H9 (cell line): ENCODE measurements around the gene BRD9. TPM values are rescaled to one million over a fixed set of nuclear protein-coding genes. Genes with fewer than 3 reads are reported as not detected.

Experiments used
- DNase-seq: peaks from one replicate; pipeline ENCODE4 v3.0.0-alpha.2; 2017
- H2AFZ ChIP-seq: one replicate; pipeline ENCODE4 v1.6.1; 2013; ENCODE audit warnings: mild to moderate bottlenecking, low read length, control low read depth, moderate library complexity
- H2AK5ac ChIP-seq: 2 replicates; pipeline ENCODE4 v1.6.1; 2013; ENCODE audit warnings: low read length, control low read depth, mixed read lengths; ENCODE audit not compliant: insufficient read length
- H2BK120ac ChIP-seq: one replicate; pipeline ENCODE4 v1.6.1; 2013; ENCODE audit warnings: low read depth, mild to moderate bottlenecking, low read length, control low read depth, inconsistent platforms; ENCODE audit not compliant: poor library complexity, severe bottlenecking
- H2BK12ac ChIP-seq: 2 replicates; pipeline ENCODE4 v1.6.1; 2013; ENCODE audit warnings: low read length, control low read depth, mixed read lengths, low read depth; ENCODE audit not compliant: insufficient read length
- H2BK15ac ChIP-seq: 2 replicates; pipeline ENCODE4 v1.6.1; 2013; ENCODE audit warnings: low read depth, low read length, control low read depth
- H2BK20ac ChIP-seq: one replicate; pipeline ENCODE4 v1.6.1; 2013; ENCODE audit warnings: low read depth, mild to moderate bottlenecking, low read length, control low read depth, inconsistent platforms; ENCODE audit not compliant: poor library complexity, severe bottlenecking
- H2BK5ac ChIP-seq: 2 replicates; pipeline ENCODE4 v1.6.1; 2013; ENCODE audit warnings: low read length, control low read depth, mixed read lengths; ENCODE audit not compliant: insufficient read length
- H3K14ac ChIP-seq: 2 replicates; pipeline ENCODE4 v1.6.1; 2013; ENCODE audit warnings: low read length, control low read depth; ENCODE audit not compliant: insufficient read depth
- H3K18ac ChIP-seq: 2 replicates; pipeline ENCODE4 v1.6.1; 2013; ENCODE audit warnings: low read depth, mild to moderate bottlenecking, mixed read lengths, low read length, control low read depth; ENCODE audit not compliant: insufficient read length
- H3K23ac ChIP-seq: 2 replicates; pipeline ENCODE4 v1.6.1; 2013; ENCODE audit warnings: low read length, control low read depth, mixed read lengths, low read depth; ENCODE audit not compliant: insufficient read length
- H3K23me2 ChIP-seq: 2 replicates; pipeline ENCODE4 v1.6.1; 2013; ENCODE audit warnings: low read depth, mild to moderate bottlenecking, mixed read lengths, low read length, control low read depth; ENCODE audit not compliant: insufficient read length, poor library complexity, severe bottlenecking
- H3K27ac ChIP-seq: 2 replicates; pipeline ENCODE4 v1.5.1; 2013; ENCODE audit warnings: low read length, control low read depth, mixed read lengths, low read depth; ENCODE audit not compliant: insufficient read length
- H3K27me3 ChIP-seq: 2 replicates; pipeline ENCODE4 v1.6.1; 2013; ENCODE audit warnings: low read length, control low read depth, inconsistent platforms; ENCODE audit not compliant: insufficient read depth
- H3K4ac ChIP-seq: 2 replicates; pipeline ENCODE4 v1.6.1; 2013; ENCODE audit warnings: low read depth, mild to moderate bottlenecking, control low read depth, inconsistent platforms, low read length, moderate library complexity
- H3K4me1 ChIP-seq: 2 replicates; pipeline ENCODE4 v1.6.1; 2013; ENCODE audit warnings: low read length, control low read depth, inconsistent platforms; ENCODE audit not compliant: insufficient read depth
- H3K4me2 ChIP-seq: 2 replicates; pipeline ENCODE4 v1.6.1; 2013; ENCODE audit warnings: low read length, control low read depth, mixed read lengths; ENCODE audit not compliant: insufficient read length, insufficient read depth
- H3K56ac ChIP-seq: 2 replicates; pipeline ENCODE4 v1.6.1; 2013; ENCODE audit warnings: low read depth, mild to moderate bottlenecking, mixed read lengths, low read length, control low read depth; ENCODE audit not compliant: insufficient read length
- H3K79me1 ChIP-seq: 2 replicates; pipeline ENCODE4 v1.6.1; 2013; ENCODE audit warnings: low read depth, mild to moderate bottlenecking, moderate library complexity, low read length, control low read depth, inconsistent platforms; ENCODE audit not compliant: insufficient read depth, poor library complexity, severe bottlenecking
- H3K79me2 ChIP-seq: 2 replicates; pipeline ENCODE4 v1.6.1; 2013; ENCODE audit warnings: low read length, control low read depth, inconsistent platforms; ENCODE audit not compliant: insufficient read depth
- H3K9ac ChIP-seq: 2 replicates; pipeline ENCODE4 v1.6.1; 2013; ENCODE audit warnings: low read length, control low read depth, mixed read lengths; ENCODE audit not compliant: insufficient read length; ENCODE audit errors: extremely low read depth
- H3K9me3 ChIP-seq: one replicate; pipeline ENCODE4 v1.6.1; 2013; ENCODE audit warnings: low read depth, low read length, inconsistent platforms; ENCODE audit not compliant: control insufficient read depth
- H3T11ph ChIP-seq: one replicate; pipeline ENCODE4 v1.6.1; 2013; ENCODE audit warnings: mild to moderate bottlenecking, low read length, control low read depth, inconsistent platforms
- H4K20me1 ChIP-seq: one replicate; pipeline ENCODE4 v1.6.1; 2013; ENCODE audit not compliant: control insufficient read depth, insufficient read length, insufficient read depth
- H4K5ac ChIP-seq: 2 replicates; pipeline ENCODE4 v1.6.1; 2013; ENCODE audit warnings: low read depth, mild to moderate bottlenecking, mixed read lengths, low read length, control low read depth; ENCODE audit not compliant: insufficient read length
- H4K8ac ChIP-seq: replicated peaks from 2 replicates; pipeline ENCODE4 v1.6.1; 2013; ENCODE audit warnings: low read length, control low read depth, mixed read lengths, low read depth; ENCODE audit not compliant: insufficient read length
- H4K91ac ChIP-seq: 2 replicates; pipeline ENCODE4 v1.6.1; 2013; ENCODE audit warnings: low read depth, mild to moderate bottlenecking, moderate library complexity, mixed read lengths, low read length, control low read depth; ENCODE audit not compliant: insufficient read length
- H3K27ac Mint-ChIP-seq, 3 experiments: 2 replicates in 2 of 3; 3 replicates in 1 of 3; pipeline ENCODE4 v1.8.0; 2020 to 2021; ENCODE audit warnings: mixed read lengths in 3 of 3, mild to moderate bottlenecking in 1 of 3, moderate library complexity in 1 of 3
- H3K27me3 Mint-ChIP-seq: 2 replicates; pipeline ENCODE4 v1.8.0; 2021; ENCODE audit warnings: low read depth, mild to moderate bottlenecking, moderate library complexity, mixed read lengths
- H3K36me3 Mint-ChIP-seq, 3 experiments: 2 replicates in 2 of 3; 3 replicates in 1 of 3; pipeline ENCODE4 v1.8.0; 2020 to 2021; ENCODE audit warnings: low read depth in 3 of 3, mixed read lengths in 3 of 3; ENCODE audit not compliant: insufficient read depth in 1 of 3
- H3K4me1 Mint-ChIP-seq, 2 experiments: 2 replicates each; pipeline ENCODE4 v1.8.0; 2020; ENCODE audit warnings: mixed read lengths in 2 of 2
- H3K4me3 Mint-ChIP-seq, 2 experiments: 2 replicates in 1 of 2; 3 replicates in 1 of 2; pipeline ENCODE4 v1.8.0; 2020 to 2021; ENCODE audit warnings: mild to moderate bottlenecking in 2 of 2, mixed read lengths in 2 of 2, moderate library complexity in 1 of 2
- H3K9me3 Mint-ChIP-seq, 2 experiments: 2 replicates in 1 of 2; 3 replicates in 1 of 2; pipeline ENCODE4 v1.8.0; 2020; ENCODE audit warnings: mild to moderate bottlenecking in 2 of 2, mixed read lengths in 2 of 2, moderate library complexity in 1 of 2
- WGBS: extraction: QIAGEN DNeasy Blood & Tissue Kit; methylation state at CpG from one replicate; pipeline ENCODE4 v1.1.7; 2013; ENCODE audit warnings: missing lambda C conversion rate, low lambda C conversion rate, mixed read lengths; ENCODE audit not compliant: insufficient read length; ENCODE audit errors: extremely low coverage; 5-methylcytosine and 5-hydroxymethylcytosine counted together
- total RNA-seq: library from RNA; stranded (reverse); gene quantifications from 2 replicates; pipeline ENCODE4 v1.2.1, GENCODE V29; 2021
- TF ChIP-seq, protein P1 (sequence below): fragments of 200-600 bp; sonication (generic); conservative IDR thresholded peaks from 3 replicates; pipeline ENCODE4 v1.8.0; 2021; ENCODE audit warnings: antibody characterized with exemption, mild to moderate bottlenecking

BRD9 gene
- total RNA-seq, 1 experiment from 2014 or later, result 70.5 TPM

DNA sequence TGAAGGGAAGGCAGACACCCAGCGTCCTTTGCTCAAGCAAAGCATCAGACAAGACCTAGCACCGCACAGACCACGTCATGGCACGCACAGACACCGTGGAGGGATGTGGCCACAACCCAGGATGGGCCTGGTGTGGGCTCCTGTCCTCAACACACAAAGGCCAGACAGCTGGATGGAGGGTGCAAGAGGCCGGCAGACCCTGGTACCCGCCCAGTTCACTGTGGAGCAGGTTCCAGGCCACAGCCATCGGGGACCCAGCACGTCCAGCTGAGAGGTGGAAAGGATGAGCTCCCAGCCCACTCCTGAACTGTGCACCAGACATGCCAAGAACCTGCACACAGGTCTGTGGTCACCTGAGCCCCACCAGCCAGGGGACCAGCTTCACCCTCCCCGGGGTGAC lies 26.8 kb downstream of the BRD9 start:
- H3K14ac ChIP-seq, result no peak overlapping the region
- H3T11ph ChIP-seq, result no peak overlapping the region
- no peak overlapping the region for H3K56ac ChIP-seq
- no peak overlapping the region for H3K4me2 ChIP-seq
- no CpG with 5 or more reads among the region's 10 CpGs for WGBS
- no peak overlapping the region for H2BK20ac ChIP-seq
- no peak overlapping the region for H2AFZ ChIP-seq
- H2BK120ac ChIP-seq, result no peak overlapping the region
- H3K9me3 ChIP-seq, result no peaks in the 10 kb centered on the region
- DNase-seq, result no peak
- no peak overlapping the region for H2AK5ac ChIP-seq
- H2BK12ac ChIP-seq, result no peak overlapping the region
- no peak overlapping the region for H4K8ac ChIP-seq
- H3K79me2 ChIP-seq, result no peaks in the 10 kb centered on the region
- no peak overlapping the region for H3K27ac ChIP-seq
- peaks cover 0 to 6% of the 10 kb centered on the region in 2 experiments; a peak in 3 of 4 replicates for H3K4me1 Mint-ChIP-seq
- no peak overlapping the region for H2BK15ac ChIP-seq
- no peak overlapping the region for H3K4ac ChIP-seq
- no peaks in the 10 kb centered on the region for H3K27me3 ChIP-seq
- H3K9ac ChIP-seq, result no peak overlapping the region
- H3K18ac ChIP-seq, result no peak overlapping the region
- H3K23me2 ChIP-seq, result no peaks in the 10 kb centered on the region
- TF ChIP-seq, protein P1, sequence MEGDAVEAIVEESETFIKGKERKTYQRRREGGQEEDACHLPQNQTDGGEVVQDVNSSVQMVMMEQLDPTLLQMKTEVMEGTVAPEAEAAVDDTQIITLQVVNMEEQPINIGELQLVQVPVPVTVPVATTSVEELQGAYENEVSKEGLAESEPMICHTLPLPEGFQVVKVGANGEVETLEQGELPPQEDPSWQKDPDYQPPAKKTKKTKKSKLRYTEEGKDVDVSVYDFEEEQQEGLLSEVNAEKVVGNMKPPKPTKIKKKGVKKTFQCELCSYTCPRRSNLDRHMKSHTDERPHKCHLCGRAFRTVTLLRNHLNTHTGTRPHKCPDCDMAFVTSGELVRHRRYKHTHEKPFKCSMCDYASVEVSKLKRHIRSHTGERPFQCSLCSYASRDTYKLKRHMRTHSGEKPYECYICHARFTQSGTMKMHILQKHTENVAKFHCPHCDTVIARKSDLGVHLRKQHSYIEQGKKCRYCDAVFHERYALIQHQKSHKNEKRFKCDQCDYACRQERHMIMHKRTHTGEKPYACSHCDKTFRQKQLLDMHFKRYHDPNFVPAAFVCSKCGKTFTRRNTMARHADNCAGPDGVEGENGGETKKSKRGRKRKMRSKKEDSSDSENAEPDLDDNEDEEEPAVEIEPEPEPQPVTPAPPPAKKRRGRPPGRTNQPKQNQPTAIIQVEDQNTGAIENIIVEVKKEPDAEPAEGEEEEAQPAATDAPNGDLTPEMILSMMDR, result no peak
- H3K79me1 ChIP-seq, result no peaks in the 10 kb centered on the region
- no peak overlapping the region for H4K91ac ChIP-seq
- H3K27ac Mint-ChIP-seq, result peak overlapping the region in 1 of 3 experiments; percentile 61; a peak in 1 of 7 replicates
- no peak overlapping the region for H3K4me3 Mint-ChIP-seq
- peaks cover 47 to 83% (median 61%) of the 10 kb centered on the region in 3 experiments; a peak in 6 of 7 replicates for H3K36me3 Mint-ChIP-seq
- no peaks in the 10 kb centered on the region for H3K27me3 Mint-ChIP-seq
- H4K20me1 ChIP-seq, result peaks cover 2% of the 10 kb centered on the region
- H2BK5ac ChIP-seq, result no peak overlapping the region
- H3K23ac ChIP-seq, result no peak overlapping the region
- H3K9me3 Mint-ChIP-seq, result no peaks in the 10 kb centered on the region
- no peaks in the 10 kb centered on the region for H3K4me1 ChIP-seq
- no peak overlapping the region for H4K5ac ChIP-seq
